SK-N-SH treated with all-trans-retinoic acid at 6 μM for 48 hours (cell line): ENCODE measurements around the gene ZNF225.

ENCODE experiments used
- CREB5 ChIP-seq: fragments of 250-450 bp; sonication (Bioruptor Pico); IDR thresholded peaks from 2 replicates; pipeline ENCODE4 v1.5.1; 2020; ENCODE audit warnings: low read depth, mild to moderate bottlenecking, moderate library complexity
- CSRNP3 ChIP-seq: fragments of 250-450 bp; sonication (Bioruptor Pico); IDR thresholded peaks from 2 replicates; pipeline ENCODE4 v1.5.1; 2021; ENCODE audit warnings: mild to moderate bottlenecking, moderate library complexity
- ESRRG ChIP-seq: fragments of 250-450 bp; sonication (Bioruptor Pico); IDR thresholded peaks from 2 replicates; pipeline ENCODE4 v1.6.1; 2021; ENCODE audit warnings: mild to moderate bottlenecking
- ISL1 ChIP-seq: fragments of 250-450 bp; sonication (Bioruptor Pico); IDR thresholded peaks from 2 replicates; pipeline ENCODE4 v2.1.2; 2022; ENCODE audit warnings: mild to moderate bottlenecking, moderate library complexity
- OSR1 ChIP-seq: fragments of 250-450 bp; sonication (Bioruptor Pico); IDR thresholded peaks from 2 replicates; pipeline ENCODE4 v1.8.0; 2022; ENCODE audit warnings: moderate library complexity, mild to moderate bottlenecking, inconsistent platforms
- PATZ1 ChIP-seq: fragments of 250-450 bp; sonication (Bioruptor Pico); IDR thresholded peaks from 2 replicates; pipeline ENCODE4 v1.8.0; 2020; ENCODE audit warnings: mild to moderate bottlenecking, moderate library complexity, borderline replicate concordance
- POU6F1 ChIP-seq: fragments of 250-450 bp; sonication (Bioruptor Pico); IDR thresholded peaks from 2 replicates; pipeline ENCODE4 v1.8.0; 2021; ENCODE audit warnings: low read depth, mild to moderate bottlenecking, moderate library complexity, borderline replicate concordance
- RARB ChIP-seq: fragments of 250-450 bp; sonication (Bioruptor Pico); IDR thresholded peaks from 2 replicates; pipeline ENCODE4 v1.8.0; 2021; ENCODE audit warnings: mild to moderate bottlenecking, moderate library complexity
- SNAI2 ChIP-seq: fragments of 250-450 bp; sonication (Bioruptor Pico); IDR thresholded peaks from 2 replicates; pipeline ENCODE4 v1.5.0; 2020; ENCODE audit warnings: mild to moderate bottlenecking, moderate library complexity
- TCF4 ChIP-seq: fragments of 250-450 bp; sonication (Bioruptor Pico); IDR thresholded peaks from 2 replicates; pipeline ENCODE4 v1.8.0; 2021; ENCODE audit warnings: mild to moderate bottlenecking, moderate library complexity, borderline replicate concordance
- ZFP3 ChIP-seq: fragments of 250-450 bp; sonication (Bioruptor Pico); IDR thresholded peaks from 2 replicates; pipeline ENCODE4 v1.5.0; 2020; ENCODE audit warnings: mild to moderate bottlenecking, moderate library complexity
- ZFP30 ChIP-seq: fragments of 450-650 bp; formaldehyde crosslinking; IDR thresholded peaks from 2 replicates; pipeline ENCODE4 v1.5.0; 2022; ENCODE audit warnings: mild to moderate bottlenecking, moderate library complexity
- ZNF70 ChIP-seq: fragments of 450-650 bp; formaldehyde crosslinking; IDR thresholded peaks from 2 replicates; pipeline ENCODE4 v1.5.0; 2020; ENCODE audit warnings: mild to moderate bottlenecking, moderate library complexity

GRCh38 chr19:44180968-44181367 is 67.8 kb downstream of the ZNF225 start:
- TF ChIP-seq ZFP3 (CRISPR knock-in tag) = no peak
- TF ChIP-seq ZFP30 (CRISPR knock-in tag) = no peak
- TF ChIP-seq ZNF70 (CRISPR knock-in tag) = no peak
- TF ChIP-seq OSR1 (CRISPR knock-in tag) = no peak
- TF ChIP-seq CREB5 (CRISPR knock-in tag) = no peak
- TF ChIP-seq TCF4 (CRISPR knock-in tag) = no peak
- TF ChIP-seq PATZ1 (CRISPR knock-in tag) = no peak
- no peak for TF ChIP-seq POU6F1 (CRISPR knock-in tag)
- TF ChIP-seq CSRNP3 (CRISPR knock-in tag) = no peak
- TF ChIP-seq ESRRG (CRISPR knock-in tag) = no peak
- TF ChIP-seq ISL1 = no peak
- TF ChIP-seq SNAI2 (CRISPR knock-in tag) = no peak
- TF ChIP-seq RARB (CRISPR knock-in tag) = no peak
